Gastroesophageal sphincter (tissue), 4 donors: ENCODE measurements around the gene CLNS1A. TPM values are rescaled to one million over a fixed set of nuclear protein-coding genes. Genes with fewer than 3 reads are reported as not detected.

Experiments used
- ATAC-seq: fragments of 150-250 bp; one replicate; pipeline ENCODE4 v1.9.1; 2016; ENCODE audit warnings: mild to moderate bottlenecking, moderate library complexity
- H3K27ac ChIP-seq, 4 donors: fragments of 200-600 bp; sonication (generic) in 3 of 4; 1 replicate in 3 of 4; 2 replicates in 1 of 4; pipeline ENCODE4 v1.5.1; 2016 to 2019
- H3K27me3 ChIP-seq: fragments of 200-600 bp; sonication (generic); one replicate; pipeline ENCODE4 v1.5.1; 2019
- H3K36me3 ChIP-seq, 2 donors: fragments of 200-600 bp; sonication (generic); one replicate each; pipeline ENCODE4 v1.5.1; 2019; ENCODE audit warnings: control low read depth in 1 of 2
- H3K4me1 ChIP-seq, 3 donors: fragments of 200-600 bp; sonication (generic); 1 replicate in 2 of 3; 2 replicates in 1 of 3; pipeline ENCODE4 v1.5.1; 2016 to 2019; ENCODE audit warnings: control low read depth in 2 of 3
- H3K4me3 ChIP-seq, 2 donors: fragments of 200-600 bp; sonication (generic); one replicate each; pipeline ENCODE4 v1.5.1; 2019; ENCODE audit warnings: mild to moderate bottlenecking in 1 of 2, moderate library complexity in 1 of 2
- H3K9me3 ChIP-seq, 3 donors: fragments of 200-600 bp; sonication (generic); one replicate each; pipeline ENCODE4 v1.5.1; 2017 to 2019; ENCODE audit warnings: control low read depth in 2 of 3
- CTCF ChIP-seq, 4 experiments: fragments of 200-600 bp in 2 of 4; fragments of 450-650 bp in 2 of 4; sonication (generic) in 1 of 4; IDR thresholded peaks; one replicate each; pipeline ENCODE4 v1.5.1; 2017 to 2019; ENCODE audit warnings: antibody characterized with exemption in 4 of 4, mild to moderate bottlenecking in 2 of 4, moderate library complexity in 2 of 4
- EP300 ChIP-seq: sonication (generic); formaldehyde crosslinking; IDR thresholded peaks from one replicate; pipeline ENCODE4 v1.6.1; 2017; ENCODE audit warnings: antibody characterized with exemption, mild to moderate bottlenecking
- POLR2A ChIP-seq, 2 donors: fragments of 450-650 bp; IDR thresholded peaks; one replicate each; pipeline ENCODE4 v1.6.1; 2017; ENCODE audit warnings: antibody characterized with exemption in 2 of 2, mild to moderate bottlenecking in 2 of 2, moderate library complexity in 1 of 2
- POLR2AphosphoS5 ChIP-seq: sonication (generic); formaldehyde crosslinking; IDR thresholded peaks from one replicate; pipeline ENCODE4 v1.6.1; 2017; ENCODE audit warnings: antibody characterized with exemption
- WGBS, 2 donors: methylation state at CpG; one replicate each; pipeline ENCODE4 v1.1.5; 2018; ENCODE audit warnings: low coverage in 1 of 2; 5-methylcytosine and 5-hydroxymethylcytosine counted together
- total RNA-seq, 4 donors: library from RNA; depleted of rRNA; stranded (reverse); fragments of >200 nt; gene quantifications; one replicate each; pipeline ENCODE4 v1.1.0, GENCODE V29; 2016

CLNS1A gene
- total RNA-seq, 4 donors from 2014 or later, result 53.6 to 98.6 (median 79.9) TPM

GRCh38 chr11:77669848-77670511 lies 32.4 kb upstream of the CLNS1A start:
- no peak overlapping the region for H3K27ac ChIP-seq
- peaks cover 7 to 98% of the 10 kb centered on the region in 2 donors for H3K36me3 ChIP-seq
- no peak overlapping the region for H3K4me3 ChIP-seq
- H3K27me3 ChIP-seq, result no peaks in the 10 kb centered on the region
- no peak for ATAC-seq
- H3K9me3 ChIP-seq, result no peaks in the 10 kb centered on the region
- no peak for TF ChIP-seq POLR2A (IDR thresholded peaks at IDR 0.05)
- TF ChIP-seq CTCF (IDR thresholded peaks at IDR 0.05), result no peak
- no peak for TF ChIP-seq EP300
- TF ChIP-seq POLR2AphosphoS5, result no peak
- no peaks in the 10 kb centered on the region for H3K4me1 ChIP-seq
- WGBS, 2 donors, result 93 to 96% methylated on average over 2 of the region's 2 CpGs

GRCh38 chr11:77668760-77669159 lies 31.2 kb upstream of the CLNS1A start:
- Histone ChIP-seq H3K4me1 (no peaks in the 10 kb centered on the region), H3K4me3 (no peak overlapping the region), H3K36me3 (peaks cover 3 to 98% of the 10 kb centered on the region in 2 donors), H3K27ac (no peak overlapping the region), H3K9me3 (no peaks in the 10 kb centered on the region), H3K27me3 (no peaks in the 10 kb centered on the region)
- WGBS, 2 donors, result 74 to 81% methylated on average over 3 of the region's 3 CpGs
- ATAC-seq, result no peak
- TF ChIP-seq CTCF (IDR thresholded peaks at IDR 0.05), result no peak
- TF ChIP-seq EP300, result no peak

- H3K27me3 ChIP-seq, result no peaks in the 10 kb centered on the region
- WGBS, 2 donors, result 73 to 82% methylated on average over 4 to 7 of the region's 7 CpGs
- H3K4me3 ChIP-seq, result no peak overlapping the region
- TF ChIP-seq EP300, result no peak
- H3K27ac ChIP-seq, result no peak overlapping the region
- H3K4me1 ChIP-seq, result no peaks in the 10 kb centered on the region
- no peaks in the 10 kb centered on the region for H3K9me3 ChIP-seq
- peaks cover 3 to 67% of the 10 kb centered on the region in 2 donors for H3K36me3 ChIP-seq
- no peak for ATAC-seq
Observed at GRCh38 chr11:77665240-77665965, 27.8 kb upstream of the CLNS1A start.

- TF ChIP-seq CTCF (IDR thresholded peaks at IDR 0.05), result no peak
- no peak for TF ChIP-seq EP300
- no peak for TF ChIP-seq POLR2AphosphoS5
- TF ChIP-seq POLR2A (IDR thresholded peaks at IDR 0.05), result no peak
- WGBS, 2 donors, result 88 to 95% methylated on average over 3 of the region's 3 CpGs
Observed at GRCh38 chr11:77661670-77662069, 24.1 kb upstream of the CLNS1A start.

GRCh38 chr11:77660947-77661346 lies 23.4 kb upstream of the CLNS1A start:
- Histone ChIP-seq H3K4me3 (no peak overlapping the region), H3K4me1 (no peaks in the 10 kb centered on the region), H3K27me3 (no peaks in the 10 kb centered on the region), H3K36me3 (peaks cover 0 to 22% of the 10 kb centered on the region in 2 donors), H3K27ac (no peak overlapping the region), H3K9me3 (no peaks in the 10 kb centered on the region)
- 89 to 100% methylated on average over 1 of the region's 1 CpG for WGBS, 2 donors
- no peak for TF ChIP-seq EP300
- TF ChIP-seq CTCF (IDR thresholded peaks at IDR 0.05), result no peak
- TF ChIP-seq POLR2A (IDR thresholded peaks at IDR 0.05), result no peak
- TF ChIP-seq POLR2AphosphoS5, result no peak
- ATAC-seq, result no peak

More at GRCh38 chr11:77661670-77662069, 24.1 kb upstream of the CLNS1A start:
- no peaks in the 10 kb centered on the region for H3K9me3 ChIP-seq
- no peaks in the 10 kb centered on the region for H3K4me1 ChIP-seq
- H3K27me3 ChIP-seq, result no peaks in the 10 kb centered on the region
- no peak overlapping the region for H3K4me3 ChIP-seq
- H3K27ac ChIP-seq, result no peak overlapping the region
- ATAC-seq, result no peak
- peaks cover 0 to 29% of the 10 kb centered on the region in 2 donors for H3K36me3 ChIP-seq
